NCI-H82 treated with DMSO at 0.1 percent for 48 hours (cell line): ENCODE measurements around the gene UBE2B.
A peak's percentile ranks its signal among the peaks of the same experiment; 100 is the strongest.
"Not testable (repeated sequence)": the region's sequence is repeated elsewhere in the genome, so short reads cannot be mapped to it uniquely, and the experiment has no call there.

Experiments used
- DNase-seq: peaks from one replicate; lab custom pipeline; 2025; ENCODE audit not compliant: unreplicated experiment; lab: John Stamatoyannopoulos, UW

UBE2B gene

GRCh38 chr5:134397196-134397595 is 25.8 kb downstream of the UBE2B start:
- no peak for DNase-seq

GRCh38 chr5:134398609-134399155 is 27.3 kb downstream of the UBE2B start:
- no peak for DNase-seq

- no peak for DNase-seq
These were observed 32.6 kb downstream of the UBE2B start for GRCh38 chr5:134403951-134404350.

- DNase-seq: no peak
These were observed 35.0 kb downstream of the UBE2B start for GRCh38 chr5:134406390-134406789.

GRCh38 chr5:134409321-134409720 is 38.0 kb downstream of the UBE2B start:
- DNase-seq: no peak

GRCh38 chr5:134410822-134411221 is 39.5 kb downstream of the UBE2B start:
- DNase-seq: no peak

GRCh38 chr5:134411228-134411545 is 39.8 kb downstream of the UBE2B start:
- no peak for DNase-seq

DNA sequence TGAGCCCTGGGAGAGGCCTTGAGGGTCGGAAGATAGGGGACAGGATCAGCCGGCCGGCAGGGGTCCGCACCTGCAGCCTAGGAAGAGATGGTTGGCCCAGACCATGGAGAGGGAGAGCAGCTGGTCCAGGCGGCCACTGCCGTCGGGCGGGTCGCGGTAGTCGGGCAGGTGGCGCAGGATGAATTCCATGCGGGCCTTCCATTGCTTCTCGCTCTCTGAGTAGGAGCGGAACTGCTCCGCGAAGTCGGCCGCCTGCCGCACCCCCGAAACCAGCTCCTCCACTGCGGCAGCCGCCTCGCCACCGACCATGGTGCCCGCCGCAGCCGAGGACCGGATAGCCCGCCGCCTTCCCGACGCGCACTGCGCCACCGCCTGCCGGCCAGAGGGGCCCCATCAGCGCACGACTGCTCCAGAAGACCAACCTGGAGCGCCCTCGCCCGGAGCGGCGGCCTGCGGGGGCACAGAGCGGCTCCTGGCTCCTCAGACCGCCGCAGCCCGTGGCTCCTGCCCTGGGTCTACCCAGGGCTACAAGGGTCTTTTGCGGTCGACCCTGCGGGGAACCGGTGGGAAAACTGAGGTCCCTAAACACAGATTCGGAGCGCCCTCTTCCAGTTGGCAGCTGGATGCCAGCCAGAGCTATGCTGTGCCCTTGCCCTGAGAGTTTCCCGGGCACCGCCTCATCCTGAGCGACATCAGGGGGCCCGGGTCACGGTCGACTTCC is 40.3 kb downstream of the UBE2B start, which contains the start of gene CDKN2AIPNL:
TSS of gene CDKN2AIPNL (minus strand) at position 336 of the 721 bp plus-strand sequence. CDS start at position 309, 27 bp downstream.
- DNase-seq: peak; percentile 50

DNA sequence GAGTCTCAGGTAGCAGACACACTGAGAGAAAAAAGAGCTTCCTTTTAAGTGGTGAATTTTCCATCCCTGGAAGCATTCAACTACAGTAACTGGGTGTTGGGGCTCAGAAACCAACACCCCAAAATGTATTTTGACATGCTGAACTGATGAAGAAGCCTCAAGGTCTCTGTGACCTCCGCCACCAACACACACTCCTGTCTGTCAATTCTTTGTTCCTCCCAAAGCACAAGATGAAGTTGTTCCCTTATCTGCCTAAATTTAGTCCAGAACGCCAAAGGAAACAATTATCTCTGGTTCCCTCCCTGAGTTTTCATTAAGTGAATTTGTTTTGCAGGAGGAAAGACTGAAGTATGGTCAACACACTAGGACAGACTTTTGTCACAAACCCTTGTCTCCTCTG is 41.7 kb downstream of the UBE2B start:
- no peak for DNase-seq

DNA sequence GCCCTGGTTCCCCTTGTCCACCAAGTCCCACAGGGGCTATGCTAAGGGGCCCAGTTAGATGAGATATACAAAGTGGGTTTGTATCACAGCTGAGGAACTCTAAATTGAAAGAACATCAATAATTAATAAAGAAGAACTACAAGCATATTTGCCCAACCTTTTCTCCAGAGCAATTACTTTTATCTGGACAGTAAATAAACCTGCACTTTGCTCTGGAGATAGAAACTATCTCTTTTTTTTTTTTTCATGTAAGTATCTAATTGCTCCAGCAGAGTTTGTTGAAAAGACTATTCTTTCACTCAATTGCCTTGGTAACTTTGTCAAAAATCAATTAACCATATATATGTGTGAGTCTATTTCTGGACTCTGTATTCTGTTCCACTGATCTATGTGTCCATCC is 46.3 kb downstream of the UBE2B start:
- DNase-seq: no peak

GRCh38 chr5:134418958-134419357 is 47.6 kb downstream of the UBE2B start:
- DNase-seq: no peak

DNA sequence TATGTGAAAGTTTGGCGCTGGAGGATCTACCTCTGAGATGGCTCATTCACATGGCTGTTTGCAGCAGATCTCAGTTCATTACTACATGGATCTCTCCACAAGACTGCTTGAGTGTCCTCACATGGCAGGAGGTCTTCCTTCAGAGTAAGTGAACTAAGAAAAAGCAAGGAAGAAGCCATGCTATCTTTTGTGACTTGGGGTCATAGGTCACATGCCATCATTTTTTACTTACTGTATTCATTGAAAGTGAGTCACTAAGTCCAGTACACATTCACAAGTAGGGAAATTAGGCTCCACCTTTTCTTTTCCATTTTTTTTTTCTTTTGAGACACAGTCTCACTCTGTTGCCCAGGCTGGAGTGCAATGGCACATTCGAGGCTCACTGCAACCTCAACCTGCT is 49.0 kb downstream of the UBE2B start:
- DNase-seq: no peak

GRCh38 chr5:134421038-134421437 is 49.7 kb downstream of the UBE2B start:
- not testable (repeated sequence) for DNase-seq

DNA sequence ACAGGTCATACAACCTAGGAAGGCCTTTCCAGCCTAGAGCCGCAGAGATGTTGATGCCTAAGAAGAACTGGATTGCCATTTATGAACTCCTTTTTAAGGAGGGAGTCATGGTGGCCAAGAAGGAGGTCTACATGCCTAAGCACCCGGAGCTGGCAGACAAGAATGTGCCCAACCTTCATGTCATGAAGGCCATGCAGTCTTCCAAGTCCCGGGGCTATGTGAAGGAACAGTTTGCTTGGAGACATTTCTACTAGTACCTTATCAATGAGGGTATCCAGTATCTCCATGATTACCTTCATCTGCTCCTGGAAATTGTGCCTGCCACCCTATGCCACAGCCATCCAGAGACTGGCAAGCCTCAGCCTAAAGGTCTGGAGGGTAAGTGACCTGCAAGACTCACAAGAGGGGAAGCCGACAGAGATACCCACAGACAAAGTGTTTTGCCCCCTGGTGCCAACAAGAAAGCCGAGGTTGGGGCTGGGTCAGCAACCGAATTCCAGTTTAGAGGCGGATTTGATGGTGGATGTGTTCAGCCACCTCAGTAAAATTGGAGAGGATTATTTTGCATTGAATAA is 51.5 kb downstream of the UBE2B start:
- no peak for DNase-seq

DNA sequence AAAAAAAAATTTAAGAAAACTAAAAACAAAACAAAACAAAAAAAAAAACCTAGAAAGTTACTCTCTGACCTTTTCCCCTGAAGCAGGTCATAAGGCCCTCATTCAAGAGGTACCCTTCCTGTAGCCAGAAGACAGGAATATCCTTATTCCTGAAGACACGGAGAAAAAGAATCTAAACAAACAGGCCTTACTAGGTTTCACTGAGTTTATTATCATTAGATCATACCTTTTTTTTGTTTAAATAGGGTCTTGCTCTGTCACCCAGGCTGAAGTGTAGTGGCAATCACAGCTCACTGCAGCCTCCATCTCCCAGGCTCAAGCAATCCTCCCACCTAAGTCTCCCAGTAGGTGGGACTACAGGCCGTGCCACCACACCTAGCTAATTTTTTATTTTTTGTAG is 52.0 kb downstream of the UBE2B start:
- no peak for DNase-seq

DNA sequence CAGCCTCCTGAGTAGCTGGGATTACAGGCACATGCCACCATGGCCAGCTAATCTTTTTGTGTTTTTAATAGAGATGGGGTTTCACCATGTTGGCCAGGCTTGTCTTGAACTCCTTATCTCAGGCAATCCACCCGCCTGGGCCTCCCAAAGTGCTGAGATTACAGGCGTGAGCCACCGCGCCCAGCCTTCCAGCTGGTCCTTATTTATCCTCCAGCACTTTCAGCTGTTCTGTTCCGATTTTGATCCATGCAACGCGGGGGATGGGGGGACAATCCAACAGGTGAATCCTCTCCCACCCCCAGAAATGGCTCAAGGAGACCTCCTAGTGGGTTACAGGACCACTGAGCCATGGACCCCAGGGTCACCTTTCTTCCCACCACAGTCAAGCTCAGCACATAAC is 55.0 kb downstream of the UBE2B start:
- DNase-seq: no peak

GRCh38 chr5:134427540-134428041 is 56.2 kb downstream of the UBE2B start:
- no peak for DNase-seq

DNA sequence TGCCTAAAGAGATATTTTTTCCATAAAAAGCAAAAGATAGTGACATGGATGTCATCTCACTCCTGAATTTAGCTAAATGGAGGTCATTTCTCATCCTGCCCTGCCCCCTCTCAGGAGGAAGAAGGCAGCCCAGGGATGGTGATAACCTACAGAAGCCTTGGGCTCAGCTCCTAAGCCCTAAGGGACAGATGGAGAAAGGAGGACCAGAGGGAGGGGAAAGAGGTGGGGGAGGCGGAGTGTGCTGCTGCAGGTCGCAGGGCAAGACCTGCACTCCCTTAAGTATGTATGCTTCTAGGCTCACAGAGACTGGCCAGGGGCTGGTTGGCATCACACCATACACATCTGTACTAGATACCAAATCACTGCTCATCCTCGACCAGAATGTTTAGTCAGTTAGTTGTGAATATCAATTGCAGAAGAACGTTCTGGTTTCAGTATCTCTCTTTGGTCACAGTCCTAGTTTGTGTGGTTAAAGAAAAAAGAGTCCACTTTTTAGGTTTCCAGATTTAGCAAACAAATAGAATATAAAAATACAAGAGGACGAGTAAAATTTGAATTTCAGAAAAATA is 58.7 kb downstream of the UBE2B start:
- peak; percentile 93 for DNase-seq

- no peak for DNase-seq
These were observed 60.8 kb downstream of the UBE2B start for GRCh38 chr5:134432174-134432573.

- DNase-seq: no peak
These were observed 61.4 kb downstream of the UBE2B start for GRCh38 chr5:134432677-134433359.

DNA sequence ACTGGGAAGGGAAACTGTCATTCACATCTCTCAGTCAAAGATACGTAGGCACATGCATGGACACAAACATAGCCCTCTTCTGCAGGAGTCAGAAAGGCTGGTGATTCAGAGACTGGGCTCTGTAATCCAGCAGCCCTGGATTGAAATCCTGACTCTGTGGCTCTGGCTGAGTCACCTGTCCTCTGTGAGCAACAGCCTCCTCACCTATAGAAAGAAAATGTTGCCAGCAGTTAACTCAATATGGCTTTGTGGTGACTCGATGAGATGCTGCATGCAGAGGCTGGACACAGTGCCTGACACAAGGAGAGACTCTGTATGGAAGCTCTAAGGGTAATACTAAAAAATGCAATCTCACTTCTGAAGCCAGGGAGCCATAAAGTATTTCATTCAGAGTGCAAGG is 64.2 kb downstream of the UBE2B start:
- no peak for DNase-seq
